K562 (cell line): Measurements from ENCODE around the gene PGRMC2. TPM values are rescaled to one million over a fixed set of nuclear protein-coding genes. Genes with fewer than 3 reads are reported as not detected.
A peak's percentile ranks its signal among the peaks of the same experiment; 100 is the strongest.

Experiments used
- HMBOX1 ChIP-seq: sonication (generic); IDR thresholded peaks from 2 replicates; pipeline ENCODE4 v1.6.1; 2016
- PBX2 ChIP-seq, 2 experiments: IDR thresholded peaks in 1 of 2; conservative IDR thresholded peaks in 1 of 2; 2 replicates each; pipeline ENCODE4 v1.6.1; 2016; ENCODE audit warnings: low read depth in 2 of 2, mild to moderate bottlenecking in 1 of 2, missing compliant biosample characterization in 1 of 2, missing genetic modification characterization in 1 of 2, moderate library complexity in 1 of 2
- SMARCA5 ChIP-seq: fragments of 450-650 bp; IDR thresholded peaks from 2 replicates; pipeline ENCODE4 v1.6.1; 2016
- polyA plus RNA-seq, 8 experiments: library from polyadenylated mRNA; depleted of rRNA in 4 of 8; stranded (reverse) in 5 of 8; unstranded in 3 of 8; fragments of >200 nt; fragmentation: Nextera tagmentation in 2 of 8; fragmentation: Illumina TruSeq in 1 of 8; extraction: Ambion mirVana in 2 of 8; extraction: Trizol in 1 of 8; gene quantifications; 2 replicates each; pipeline versions ENCODE4 v1.2.1 to v1.2.3, GENCODE V29; 2011 to 2014; ENCODE audit warnings: inconsistent platforms in 1 of 8, missing spikeins in 1 of 8
- total RNA-seq, 7 experiments: library from RNA; depleted of rRNA in 6 of 7; stranded (reverse); fragments of >200 nt in 6 of 7; fragmentation: Illumina TruSeq in 2 of 7; extraction: Trizol in 2 of 7; gene quantifications; 2 replicates each; pipeline versions ENCODE4 v1.2.1 to v1.2.3, GENCODE V29; 2011 to 2021; ENCODE audit warnings: low replicate concordance in 1 of 7

The PGRMC2 gene
- total and polyA plus RNA-seq, 9 of the 15 experiments (the other 6 are each of a cell fraction or from before 2014, with no cell fraction given), result 12.4 to 81.3 (median 22.7) TPM

GRCh38 chr4:128286474-128287058 lies 1.0 kb downstream of the PGRMC2 start (continued):
- TF ChIP-seq HMBOX1, result 0 out of 2 replicates have a peak, but pooled peaks have one; percentile 20
- TF ChIP-seq SMARCA5, result no peak
- TF ChIP-seq PBX2 (CRISPR knock-in tag; IDR thresholded peaks at IDR 0.05; ENCODE audit: low read depth), result no peak
- no peak for TF ChIP-seq PBX2 (tag; conservative IDR thresholded peaks at IDR 0.05; ENCODE audit: low read depth)
- TF ChIP-seq, all 486 proteins: peak for 10
